Neural cell (in vitro differentiated cells): ENCODE measurements around the gene MAP3K19. TPM values are rescaled to one million over a fixed set of nuclear protein-coding genes. Genes with fewer than 3 reads are reported as not detected.

Source experiments
- H2AFZ ChIP-seq: fragments of 200-600, 300-800 bp; sonication (generic), shearing (Covaris generic); 2 replicates; pipeline ENCODE4 v1.6.0; 2014; ENCODE audit warnings: low read depth, mild to moderate bottlenecking, antibody characterized with exemption, low read length, moderate library complexity
- H3F3A ChIP-seq: fragments of 200-600 bp; shearing (Covaris generic); 2 replicates; pipeline ENCODE4 v1.6.1; 2016; ENCODE audit warnings: mild to moderate bottlenecking, moderate library complexity, mixed read lengths, antibody characterized with exemption, low read length; ENCODE audit not compliant: insufficient read depth, poor library complexity, severe bottlenecking
- H3K27ac ChIP-seq: fragments of 200-600, 300-800 bp; sonication (generic), shearing (Covaris generic); 2 replicates; pipeline ENCODE4 v1.5.1; 2014; ENCODE audit warnings: mild to moderate bottlenecking, low read length, moderate library complexity
- H3K27me3 ChIP-seq: fragments of 300-800, 200-600 bp; sonication (generic), shearing (Covaris generic); 2 replicates; pipeline ENCODE4 v1.6.0; 2014; ENCODE audit warnings: mild to moderate bottlenecking, low read depth, low read length, moderate library complexity; ENCODE audit not compliant: insufficient read depth
- H3K36me3 ChIP-seq: fragments of 300-800, 200-600 bp; sonication (generic), shearing (Covaris generic); 2 replicates; pipeline ENCODE4 v1.5.1; 2014; ENCODE audit warnings: mild to moderate bottlenecking, antibody characterized with exemption, low read length, moderate library complexity; ENCODE audit not compliant: insufficient read depth
- H3K4me2 ChIP-seq: fragments of 300-800, 200-600 bp; sonication (generic), shearing (Covaris generic); 2 replicates; pipeline ENCODE4 v1.6.0; 2014; ENCODE audit warnings: mild to moderate bottlenecking, low read length
- H3K4me3 ChIP-seq: fragments of 300-800, 200-600 bp; sonication (generic), shearing (Covaris generic); 2 replicates; pipeline ENCODE4 v1.5.1; 2014; ENCODE audit warnings: mild to moderate bottlenecking, low read length, moderate library complexity
- H3K79me2 ChIP-seq: fragments of 200-600 bp; shearing (Covaris generic); replicated peaks from 2 replicates; pipeline ENCODE4 v1.6.0; 2014; ENCODE audit warnings: mild to moderate bottlenecking, low read length, moderate library complexity; ENCODE audit not compliant: insufficient read depth
- H3K9ac ChIP-seq: fragments of 300-800, 200-600 bp; sonication (generic), shearing (Covaris generic); 2 replicates; pipeline ENCODE4 v1.6.1; 2016; ENCODE audit warnings: mild to moderate bottlenecking, low read length, mixed read lengths
- H3K9me2 ChIP-seq: fragments of 200-600 bp; shearing (Covaris generic); 2 replicates; pipeline ENCODE4 v1.6.1; 2016; ENCODE audit warnings: mild to moderate bottlenecking, low read length, mixed read lengths; ENCODE audit not compliant: insufficient read depth
- H3K9me3 ChIP-seq: fragments of 200-600, 300-800 bp; sonication (generic), shearing (Covaris generic); 2 replicates; pipeline ENCODE4 v1.6.1; 2016; ENCODE audit warnings: mild to moderate bottlenecking, mixed run types, low read length, moderate library complexity, mixed read lengths
- H4K20me1 ChIP-seq: fragments of 200-600 bp; shearing (Covaris generic); 2 replicates; pipeline ENCODE4 v1.6.1; 2016; ENCODE audit warnings: mild to moderate bottlenecking, mixed run types; ENCODE audit not compliant: insufficient read depth
- CTCF ChIP-seq: fragments of 450-650 bp; IDR thresholded peaks from 2 replicates; pipeline ENCODE4 v1.5.1; 2014; ENCODE audit warnings: antibody characterized with exemption, mild to moderate bottlenecking, moderate library complexity; ENCODE audit not compliant: poor library complexity, severe bottlenecking
- EP300 ChIP-seq: fragments of 450-650 bp; conservative IDR thresholded peaks from 2 replicates; pipeline ENCODE4 v1.6.1; 2014; ENCODE audit warnings: antibody characterized with exemption, mild to moderate bottlenecking, moderate library complexity; ENCODE audit not compliant: poor library complexity, severe bottlenecking
- EZH2 ChIP-seq: fragments of 200-600, 300-800 bp; shearing (Covaris generic), sonication (generic); IDR thresholded peaks from 2 replicates; pipeline ENCODE4 v1.6.1; 2014; ENCODE audit warnings: antibody characterized with exemption, low read length, borderline replicate concordance, mild to moderate bottlenecking; ENCODE audit not compliant: insufficient read depth, poor library complexity, severe bottlenecking
- MXI1 ChIP-seq: fragments of 450-650 bp; conservative IDR thresholded peaks from 2 replicates; pipeline ENCODE4 v1.6.1; 2014; ENCODE audit warnings: antibody characterized with exemption, mild to moderate bottlenecking; ENCODE audit not compliant: poor library complexity, severe bottlenecking
- POLR2AphosphoS5 ChIP-seq: IDR thresholded peaks from 2 replicates; pipeline ENCODE4 v1.6.1; 2012
- RAD21 ChIP-seq: fragments of 450-650 bp; conservative IDR thresholded peaks from 2 replicates; pipeline ENCODE4 v1.6.1; 2014; ENCODE audit warnings: antibody characterized with exemption, mild to moderate bottlenecking, moderate library complexity
- REST ChIP-seq: IDR thresholded peaks from 2 replicates; pipeline ENCODE4 v1.6.1; 2012; ENCODE audit warnings: borderline replicate concordance
- SMC3 ChIP-seq: fragments of 450-650 bp; conservative IDR thresholded peaks from 2 replicates; pipeline ENCODE4 v1.6.1; 2014; ENCODE audit warnings: antibody characterized with exemption, mild to moderate bottlenecking, moderate library complexity; ENCODE audit not compliant: poor library complexity
- TAF1 ChIP-seq: IDR thresholded peaks from 2 replicates; pipeline ENCODE4 v1.6.1; 2012; ENCODE audit warnings: low read depth
- polyA plus RNA-seq: library from polyadenylated mRNA; depleted of rRNA; stranded (reverse); fragments of >200 nt; gene quantifications from 2 replicates; pipeline ENCODE4 v1.2.3, GENCODE V29; 2014

MAP3K19 gene
- polyA plus RNA-seq, 1 donor from 2014 or later, result not detected

- Histone ChIP-seq H3K79me2 (peaks cover 2% of the 10 kb centered on the region), H3K36me3 (peaks cover 19% of the 10 kb centered on the region), H2AFZ (no peak overlapping the region), H3K9me2 (no peaks in the 10 kb centered on the region), H4K20me1 (no peaks in the 10 kb centered on the region), H3K27ac (no peak overlapping the region), H3K27me3 (no peaks in the 10 kb centered on the region), H3K9ac (no peak overlapping the region), H3K4me3 (no peak overlapping the region), H3K4me2 (no peak overlapping the region), H3K9me3 (no peaks in the 10 kb centered on the region), H3F3A (no peaks in the 10 kb centered on the region)
- TF ChIP-seq TAF1 (no peak), EP300 (peak; percentile 13), POLR2AphosphoS5 (no peak), SMC3 (no peak), MXI1 (no peak), REST (no peak), RAD21 (no peak), CTCF (no peak)
These were observed 96.4 kb downstream of the MAP3K19 start for GRCh38 chr2:134950886-134951285.

- H3K36me3 ChIP-seq, result peaks cover 18% of the 10 kb centered on the region
- H2AFZ ChIP-seq, result no peak overlapping the region
- H3K9me2 ChIP-seq, result no peaks in the 10 kb centered on the region
- TF ChIP-seq MXI1 (no peak), POLR2AphosphoS5 (no peak), RAD21 (no peak), CTCF (no peak), EZH2 (no peak), EP300 (no peak), TAF1 (no peak), SMC3 (no peak)
- no peak overlapping the region for H3K4me2 ChIP-seq
- H3K4me3 ChIP-seq, result no peak overlapping the region
- H4K20me1 ChIP-seq, result no peaks in the 10 kb centered on the region
- H3K79me2 ChIP-seq, result peaks cover 3% of the 10 kb centered on the region
- no peaks in the 10 kb centered on the region for H3K27me3 ChIP-seq
- no peaks in the 10 kb centered on the region for H3K9me3 ChIP-seq
- H3K9ac ChIP-seq, result no peak overlapping the region
- H3F3A ChIP-seq, result no peaks in the 10 kb centered on the region
- H3K27ac ChIP-seq, result no peak overlapping the region
These were observed 97.1 kb downstream of the MAP3K19 start for GRCh38 chr2:134949981-134950708.
